ENCODE data around the gene OR6S1.

- TF ChIP-seq, protein P1, sequence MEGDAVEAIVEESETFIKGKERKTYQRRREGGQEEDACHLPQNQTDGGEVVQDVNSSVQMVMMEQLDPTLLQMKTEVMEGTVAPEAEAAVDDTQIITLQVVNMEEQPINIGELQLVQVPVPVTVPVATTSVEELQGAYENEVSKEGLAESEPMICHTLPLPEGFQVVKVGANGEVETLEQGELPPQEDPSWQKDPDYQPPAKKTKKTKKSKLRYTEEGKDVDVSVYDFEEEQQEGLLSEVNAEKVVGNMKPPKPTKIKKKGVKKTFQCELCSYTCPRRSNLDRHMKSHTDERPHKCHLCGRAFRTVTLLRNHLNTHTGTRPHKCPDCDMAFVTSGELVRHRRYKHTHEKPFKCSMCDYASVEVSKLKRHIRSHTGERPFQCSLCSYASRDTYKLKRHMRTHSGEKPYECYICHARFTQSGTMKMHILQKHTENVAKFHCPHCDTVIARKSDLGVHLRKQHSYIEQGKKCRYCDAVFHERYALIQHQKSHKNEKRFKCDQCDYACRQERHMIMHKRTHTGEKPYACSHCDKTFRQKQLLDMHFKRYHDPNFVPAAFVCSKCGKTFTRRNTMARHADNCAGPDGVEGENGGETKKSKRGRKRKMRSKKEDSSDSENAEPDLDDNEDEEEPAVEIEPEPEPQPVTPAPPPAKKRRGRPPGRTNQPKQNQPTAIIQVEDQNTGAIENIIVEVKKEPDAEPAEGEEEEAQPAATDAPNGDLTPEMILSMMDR (IDR thresholded peaks at IDR 0.05) = no peak
- no peak for TF ChIP-seq POLR2A (IDR thresholded peaks at IDR 0.05)
These were observed 23.2 kb downstream of the OR6S1 start for GRCh38 chr14:20618271-20618749.
